ENCODE results near the gene GNB1.
A peak's percentile ranks its signal among the peaks of the same experiment; 100 is the strongest.

- TF ChIP-seq CTCF (IDR thresholded peaks at IDR 0.05; ENCODE audit: low read depth, low read length, poor library complexity, severe bottlenecking) (peak; percentile 97), EZH2phosphoT487 (IDR thresholded peaks at IDR 0.05; ENCODE audit: borderline replicate concordance, low read length) (no peak)
Observed at GRCh38 chr1:1906185-1907097, 15.6 kb upstream of the GNB1 start.

All from DOHH2 (cell line).